MM.1S (cell line): ENCODE measurements around the gene ABCC8.

ENCODE experiments used
- EZH2 ChIP-seq: fragments of 300-600 bp; sonication (generic); optimal IDR thresholded peaks from 2 replicates; pipeline ENCODE3; 2017; ENCODE audit warnings: low read depth, mild to moderate bottlenecking, antibody characterized with exemption, low read length, mixed read lengths
- TF ChIP-seq, protein P1 (sequence below): fragments of 300-600 bp; sonication (generic); IDR thresholded peaks from 2 replicates; pipeline ENCODE4 v1.5.1; 2016; ENCODE audit warnings: antibody characterized with exemption, low read length, mixed read lengths

DNA sequence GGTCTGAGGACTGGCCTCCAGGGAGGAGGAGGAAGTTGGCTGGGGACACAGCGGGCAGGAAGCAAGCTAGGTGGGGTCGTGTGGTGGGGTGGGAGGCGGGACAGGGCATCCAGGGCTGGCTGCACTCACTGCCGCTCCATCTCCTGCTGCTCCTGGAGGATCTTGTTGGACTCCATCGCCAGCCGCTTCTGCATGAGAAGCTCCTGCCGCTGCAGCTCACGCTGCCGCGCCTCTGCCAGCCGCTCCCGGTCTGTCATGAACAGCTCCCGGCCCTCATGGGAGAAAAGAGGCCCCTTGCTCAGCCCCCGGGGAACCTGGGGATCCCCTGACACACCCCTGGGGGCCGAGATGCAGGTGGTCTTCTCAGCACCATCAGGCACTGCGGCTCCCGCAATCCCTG is 46.0 kb upstream of the ABCC8 start:
- TF ChIP-seq, protein P1, sequence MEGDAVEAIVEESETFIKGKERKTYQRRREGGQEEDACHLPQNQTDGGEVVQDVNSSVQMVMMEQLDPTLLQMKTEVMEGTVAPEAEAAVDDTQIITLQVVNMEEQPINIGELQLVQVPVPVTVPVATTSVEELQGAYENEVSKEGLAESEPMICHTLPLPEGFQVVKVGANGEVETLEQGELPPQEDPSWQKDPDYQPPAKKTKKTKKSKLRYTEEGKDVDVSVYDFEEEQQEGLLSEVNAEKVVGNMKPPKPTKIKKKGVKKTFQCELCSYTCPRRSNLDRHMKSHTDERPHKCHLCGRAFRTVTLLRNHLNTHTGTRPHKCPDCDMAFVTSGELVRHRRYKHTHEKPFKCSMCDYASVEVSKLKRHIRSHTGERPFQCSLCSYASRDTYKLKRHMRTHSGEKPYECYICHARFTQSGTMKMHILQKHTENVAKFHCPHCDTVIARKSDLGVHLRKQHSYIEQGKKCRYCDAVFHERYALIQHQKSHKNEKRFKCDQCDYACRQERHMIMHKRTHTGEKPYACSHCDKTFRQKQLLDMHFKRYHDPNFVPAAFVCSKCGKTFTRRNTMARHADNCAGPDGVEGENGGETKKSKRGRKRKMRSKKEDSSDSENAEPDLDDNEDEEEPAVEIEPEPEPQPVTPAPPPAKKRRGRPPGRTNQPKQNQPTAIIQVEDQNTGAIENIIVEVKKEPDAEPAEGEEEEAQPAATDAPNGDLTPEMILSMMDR: no peak
- TF ChIP-seq EZH2: no peak
